Glutamatergic neuron (in vitro differentiated cells): ENCODE results near the gene ATXN2. TPM values are rescaled to one million over a fixed set of nuclear protein-coding genes. Genes with fewer than 3 reads are reported as not detected.

Source experiments
- DNase-seq: peaks from one replicate; pipeline ENCODE4 v3.0.0; 2022
- H3K27ac Mint-ChIP-seq: one replicate; pipeline ENCODE4 v1.8.0; 2020; ENCODE audit warnings: mild to moderate bottlenecking, mixed read lengths, inconsistent platforms; ENCODE audit not compliant: unreplicated experiment
- H3K27me3 Mint-ChIP-seq: one replicate; pipeline ENCODE4 v1.8.0; 2020; ENCODE audit warnings: mild to moderate bottlenecking, moderate library complexity, mixed read lengths, inconsistent platforms; ENCODE audit not compliant: unreplicated experiment
- H3K36me3 Mint-ChIP-seq: one replicate; pipeline ENCODE4 v1.8.0; 2020; ENCODE audit warnings: mild to moderate bottlenecking, mixed read lengths, inconsistent platforms; ENCODE audit not compliant: unreplicated experiment
- H3K4me1 Mint-ChIP-seq: one replicate; pipeline ENCODE4 v1.8.0; 2020; ENCODE audit warnings: mild to moderate bottlenecking, low read depth, mixed read lengths, inconsistent platforms; ENCODE audit not compliant: unreplicated experiment
- H3K4me3 Mint-ChIP-seq: one replicate; pipeline ENCODE4 v1.8.0; 2020; ENCODE audit warnings: mild to moderate bottlenecking, mixed read lengths, inconsistent platforms; ENCODE audit not compliant: unreplicated experiment
- H3K9me3 Mint-ChIP-seq: one replicate; pipeline ENCODE4 v1.8.0; 2020; ENCODE audit warnings: mild to moderate bottlenecking, moderate library complexity, mixed read lengths, inconsistent platforms; ENCODE audit not compliant: unreplicated experiment
- total RNA-seq: library from RNA; stranded (reverse); fragmentation: NEBNext Ultra II Directional; extraction: Animal tissue kit (Norgen Biotek cat#: 25700); gene quantifications from one replicate; pipeline ENCODE4 v1.2.1, GENCODE V29; 2021; ENCODE audit not compliant: unreplicated experiment
- TF ChIP-seq, protein P1 (sequence below): fragments of 200-600 bp; sonication (generic); IDR thresholded peaks from one replicate; pipeline ENCODE4 v1.5.0; 2021; ENCODE audit not compliant: partially characterized antibody, unreplicated experiment

The ATXN2 gene
- total RNA-seq, 1 donor from 2014 or later = 80.8 TPM

DNA sequence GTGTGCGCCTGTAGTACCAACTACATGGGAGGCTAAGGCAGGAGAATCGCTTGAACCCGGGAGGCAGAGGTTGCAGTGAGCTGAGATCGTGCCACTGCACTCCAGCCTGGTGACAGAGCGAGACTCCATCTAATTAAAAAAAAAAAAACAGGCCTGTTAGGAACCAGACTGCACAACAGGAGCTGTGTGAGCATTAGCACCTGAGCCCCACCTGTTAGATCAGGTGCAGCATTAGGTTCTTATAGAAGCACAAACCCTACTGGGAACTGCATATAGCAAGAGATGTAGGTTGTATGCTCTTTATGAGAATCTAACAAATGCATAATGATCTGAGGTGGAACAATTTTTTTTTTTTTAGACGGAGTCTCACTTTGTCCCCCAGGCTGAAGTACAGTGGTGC is 8.6 kb downstream of the ATXN2 start:
- H3K9me3 Mint-ChIP-seq = no peaks in the 10 kb centered on the region
- no peak for DNase-seq
- no peak overlapping the region for H3K4me3 Mint-ChIP-seq
- no peak overlapping the region for H3K27ac Mint-ChIP-seq
- H3K27me3 Mint-ChIP-seq = no peaks in the 10 kb centered on the region
- H3K4me1 Mint-ChIP-seq = peaks cover 6% of the 10 kb centered on the region
- no peaks in the 10 kb centered on the region for H3K36me3 Mint-ChIP-seq
- TF ChIP-seq, protein P1, sequence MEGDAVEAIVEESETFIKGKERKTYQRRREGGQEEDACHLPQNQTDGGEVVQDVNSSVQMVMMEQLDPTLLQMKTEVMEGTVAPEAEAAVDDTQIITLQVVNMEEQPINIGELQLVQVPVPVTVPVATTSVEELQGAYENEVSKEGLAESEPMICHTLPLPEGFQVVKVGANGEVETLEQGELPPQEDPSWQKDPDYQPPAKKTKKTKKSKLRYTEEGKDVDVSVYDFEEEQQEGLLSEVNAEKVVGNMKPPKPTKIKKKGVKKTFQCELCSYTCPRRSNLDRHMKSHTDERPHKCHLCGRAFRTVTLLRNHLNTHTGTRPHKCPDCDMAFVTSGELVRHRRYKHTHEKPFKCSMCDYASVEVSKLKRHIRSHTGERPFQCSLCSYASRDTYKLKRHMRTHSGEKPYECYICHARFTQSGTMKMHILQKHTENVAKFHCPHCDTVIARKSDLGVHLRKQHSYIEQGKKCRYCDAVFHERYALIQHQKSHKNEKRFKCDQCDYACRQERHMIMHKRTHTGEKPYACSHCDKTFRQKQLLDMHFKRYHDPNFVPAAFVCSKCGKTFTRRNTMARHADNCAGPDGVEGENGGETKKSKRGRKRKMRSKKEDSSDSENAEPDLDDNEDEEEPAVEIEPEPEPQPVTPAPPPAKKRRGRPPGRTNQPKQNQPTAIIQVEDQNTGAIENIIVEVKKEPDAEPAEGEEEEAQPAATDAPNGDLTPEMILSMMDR = no peak

DNA sequence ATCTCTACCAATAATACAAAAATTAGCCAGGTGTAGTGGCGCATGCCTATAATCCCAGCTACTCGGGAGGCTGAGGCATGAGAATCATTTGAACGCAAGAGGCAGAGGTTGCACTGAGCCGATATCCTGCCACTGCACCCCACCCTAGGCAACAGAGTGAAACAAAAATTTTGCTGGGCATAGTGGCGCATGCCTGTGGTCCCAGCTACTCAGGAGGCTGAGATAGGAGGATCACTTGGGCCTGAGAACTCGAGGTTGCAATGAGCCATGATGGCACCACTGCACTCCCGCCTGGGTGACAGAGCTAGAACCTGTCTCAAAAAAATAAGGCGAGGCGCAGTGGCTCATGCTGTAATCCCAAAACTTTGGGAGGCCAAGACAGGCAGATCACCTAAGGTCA is 9.5 kb downstream of the ATXN2 start:
- no peaks in the 10 kb centered on the region for H3K9me3 Mint-ChIP-seq
- no peaks in the 10 kb centered on the region for H3K36me3 Mint-ChIP-seq
- H3K4me1 Mint-ChIP-seq = peaks cover 4% of the 10 kb centered on the region
- no peak overlapping the region for H3K4me3 Mint-ChIP-seq
- no peak overlapping the region for H3K27ac Mint-ChIP-seq
- TF ChIP-seq, protein P1 = no peak
- no peak for DNase-seq
- no peaks in the 10 kb centered on the region for H3K27me3 Mint-ChIP-seq

DNA sequence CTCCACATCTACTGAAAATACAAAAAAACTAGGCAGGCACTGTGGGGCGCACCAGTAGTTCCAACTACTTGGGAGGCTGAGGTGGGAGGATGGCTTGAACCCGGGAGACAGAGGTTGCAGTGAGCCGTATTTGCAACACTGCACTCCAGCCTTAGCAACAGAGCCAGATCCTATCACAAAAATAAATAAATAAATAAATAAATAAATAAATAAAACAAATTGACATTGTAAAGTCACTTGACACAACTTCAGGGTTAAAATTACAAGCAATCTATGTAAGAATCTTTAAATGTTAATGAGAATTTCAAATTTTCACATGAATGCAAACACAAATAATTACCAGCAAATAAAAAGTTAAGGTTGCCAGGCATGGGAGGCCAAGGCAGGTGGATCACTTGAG is 11.1 kb downstream of the ATXN2 start:
- H3K9me3 Mint-ChIP-seq = no peaks in the 10 kb centered on the region
- no peaks in the 10 kb centered on the region for H3K4me1 Mint-ChIP-seq
- no peak overlapping the region for H3K4me3 Mint-ChIP-seq
- H3K27ac Mint-ChIP-seq = no peak overlapping the region
- no peaks in the 10 kb centered on the region for H3K36me3 Mint-ChIP-seq
- H3K27me3 Mint-ChIP-seq = no peaks in the 10 kb centered on the region
- TF ChIP-seq, protein P1 = no peak
- DNase-seq = no peak

DNA sequence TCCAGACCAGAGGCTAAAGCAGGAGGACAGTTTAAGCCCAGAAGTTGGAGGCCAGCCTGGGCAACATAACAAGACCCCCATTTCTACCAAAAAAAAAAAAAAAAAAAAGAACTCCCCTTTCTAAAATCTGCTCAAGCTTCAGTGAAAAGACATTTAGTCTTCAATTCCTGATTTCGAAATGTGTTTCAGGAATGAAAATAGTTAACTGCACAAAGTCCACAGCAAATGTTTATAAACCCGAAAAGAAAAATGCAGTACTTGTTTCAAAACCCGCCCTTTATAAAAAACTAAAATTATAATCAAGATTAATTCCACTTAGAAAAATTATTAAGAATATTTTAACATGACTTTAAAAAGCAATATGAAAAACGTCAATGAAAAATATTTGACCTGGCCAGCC is 12.1 kb downstream of the ATXN2 start:
- Mint-ChIP-seq H3K4me1 (no peaks in the 10 kb centered on the region), H3K27me3 (no peaks in the 10 kb centered on the region), H3K27ac (no peak overlapping the region), H3K4me3 (no peak overlapping the region), H3K36me3 (no peaks in the 10 kb centered on the region), H3K9me3 (no peaks in the 10 kb centered on the region)
- DNase-seq = no peak
- TF ChIP-seq, protein P1 = no peak

DNA sequence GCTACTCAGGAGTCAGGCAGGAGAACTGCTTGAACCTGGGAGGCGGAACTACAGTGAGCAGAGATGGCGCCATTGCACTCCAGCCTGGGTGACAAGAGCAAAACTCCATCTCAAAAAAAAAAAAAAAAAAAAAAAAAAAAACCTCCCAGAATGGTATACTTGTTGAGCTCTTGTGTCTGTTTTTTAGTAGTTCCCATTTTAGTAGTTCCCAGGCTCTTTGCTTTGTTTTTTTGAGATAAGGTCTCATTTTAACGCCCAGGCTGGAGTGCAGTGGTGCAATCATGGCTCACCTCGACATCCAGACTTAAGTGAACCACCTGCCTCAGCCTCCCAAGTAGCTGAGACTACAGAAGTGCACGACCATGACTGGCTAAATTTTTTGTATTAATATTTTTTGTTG is 13.4 kb downstream of the ATXN2 start:
- TF ChIP-seq, protein P1 = no peak
- DNase-seq = no peak
- no peaks in the 10 kb centered on the region for H3K27me3 Mint-ChIP-seq
- H3K4me3 Mint-ChIP-seq = no peak overlapping the region
- no peak overlapping the region for H3K27ac Mint-ChIP-seq
- no peaks in the 10 kb centered on the region for H3K36me3 Mint-ChIP-seq
- no peaks in the 10 kb centered on the region for H3K4me1 Mint-ChIP-seq
- no peaks in the 10 kb centered on the region for H3K9me3 Mint-ChIP-seq
